GM23338 (cell line): ENCODE results near the gene DOCK7.
"Not testable (repeated sequence)": the region's sequence is repeated elsewhere in the genome, so short reads cannot be mapped to it uniquely, and the experiment has no call there.

Source experiments
- CREB1 ChIP-seq: fragments of 250-450 bp; sonication (Bioruptor Pico); IDR thresholded peaks from 2 replicates; pipeline ENCODE4 v1.5.0; 2020; ENCODE audit warnings: low read depth, mild to moderate bottlenecking, moderate library complexity
- EZH2 ChIP-seq: fragments of 200-600 bp; sonication (generic); IDR thresholded peaks from one replicate; pipeline ENCODE4 v1.8.0; 2017; ENCODE audit warnings: antibody characterized with exemption, mild to moderate bottlenecking, low read depth; ENCODE audit not compliant: unreplicated experiment
- EZH2phosphoT487 ChIP-seq: fragments of 200-600 bp; sonication (generic); IDR thresholded peaks from one replicate; pipeline ENCODE4 v1.8.1; 2018; ENCODE audit warnings: antibody characterized with exemption; ENCODE audit not compliant: unreplicated experiment
- JUNB ChIP-seq: IDR thresholded peaks from one replicate; pipeline ENCODE4 v1.6.1; 2016; ENCODE audit warnings: antibody characterized with exemption; ENCODE audit not compliant: unreplicated experiment
- POLR2AphosphoS5 ChIP-seq: IDR thresholded peaks from 2 replicates; pipeline ENCODE4 v1.6.1; 2016; ENCODE audit warnings: antibody characterized with exemption, low read depth
- STAT1 ChIP-seq: IDR thresholded peaks from one replicate; pipeline ENCODE4 v1.6.1; 2016; ENCODE audit warnings: antibody characterized with exemption; ENCODE audit not compliant: unreplicated experiment
- ZNF331 ChIP-seq: fragments of 250-450 bp; sonication (Bioruptor Pico); IDR thresholded peaks from 2 replicates; pipeline ENCODE4 v1.5.0; 2020; ENCODE audit warnings: low read depth, mild to moderate bottlenecking, moderate library complexity
- TF ChIP-seq, protein P1 (sequence below), 2 experiments: fragments of 200-600 bp in 1 of 2; sonication (generic) in 1 of 2; conservative IDR thresholded peaks; 2 replicates each; pipeline versions ENCODE4 v1.5.1 to v1.6.1; 2016 to 2017; ENCODE audit warnings: antibody characterized with exemption in 2 of 2, low read depth in 2 of 2, mild to moderate bottlenecking in 2 of 2, moderate library complexity in 1 of 2
- TF ChIP-seq, protein P2 (sequence below): IDR thresholded peaks from one replicate; pipeline ENCODE4 v1.6.1; 2018; ENCODE audit warnings: antibody characterized with exemption; ENCODE audit not compliant: unreplicated experiment

DNA sequence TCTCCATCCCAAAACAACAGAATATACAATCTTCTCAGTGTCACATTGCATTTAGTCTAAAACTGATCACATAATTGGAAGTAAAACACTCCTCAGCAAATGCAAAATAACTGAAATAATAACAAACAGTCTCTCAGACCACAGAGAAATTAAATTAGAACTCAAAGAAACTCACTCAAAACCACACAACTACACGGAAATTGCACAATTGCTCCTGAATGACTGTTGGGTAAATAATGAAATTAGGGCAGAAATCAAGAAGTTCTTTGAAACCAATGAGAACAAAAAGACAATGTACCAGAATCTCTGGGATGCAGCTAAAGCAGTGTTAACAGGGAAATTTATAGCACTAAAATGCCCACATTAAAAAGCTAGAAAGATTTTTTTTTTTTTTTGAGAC lies 120.3 kb downstream of the DOCK7 start:
- not testable (repeated sequence) for TF ChIP-seq POLR2AphosphoS5; EZH2; JUNB; EZH2phosphoT487; CREB1 (CRISPR knock-in tag); STAT1; ZNF331 (CRISPR knock-in tag)
- TF ChIP-seq, protein P1, sequence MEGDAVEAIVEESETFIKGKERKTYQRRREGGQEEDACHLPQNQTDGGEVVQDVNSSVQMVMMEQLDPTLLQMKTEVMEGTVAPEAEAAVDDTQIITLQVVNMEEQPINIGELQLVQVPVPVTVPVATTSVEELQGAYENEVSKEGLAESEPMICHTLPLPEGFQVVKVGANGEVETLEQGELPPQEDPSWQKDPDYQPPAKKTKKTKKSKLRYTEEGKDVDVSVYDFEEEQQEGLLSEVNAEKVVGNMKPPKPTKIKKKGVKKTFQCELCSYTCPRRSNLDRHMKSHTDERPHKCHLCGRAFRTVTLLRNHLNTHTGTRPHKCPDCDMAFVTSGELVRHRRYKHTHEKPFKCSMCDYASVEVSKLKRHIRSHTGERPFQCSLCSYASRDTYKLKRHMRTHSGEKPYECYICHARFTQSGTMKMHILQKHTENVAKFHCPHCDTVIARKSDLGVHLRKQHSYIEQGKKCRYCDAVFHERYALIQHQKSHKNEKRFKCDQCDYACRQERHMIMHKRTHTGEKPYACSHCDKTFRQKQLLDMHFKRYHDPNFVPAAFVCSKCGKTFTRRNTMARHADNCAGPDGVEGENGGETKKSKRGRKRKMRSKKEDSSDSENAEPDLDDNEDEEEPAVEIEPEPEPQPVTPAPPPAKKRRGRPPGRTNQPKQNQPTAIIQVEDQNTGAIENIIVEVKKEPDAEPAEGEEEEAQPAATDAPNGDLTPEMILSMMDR (conservative IDR thresholded peaks at IDR 0.05; ENCODE audit: low read depth in 2 of 2): not testable (repeated sequence)
- TF ChIP-seq, protein P2, sequence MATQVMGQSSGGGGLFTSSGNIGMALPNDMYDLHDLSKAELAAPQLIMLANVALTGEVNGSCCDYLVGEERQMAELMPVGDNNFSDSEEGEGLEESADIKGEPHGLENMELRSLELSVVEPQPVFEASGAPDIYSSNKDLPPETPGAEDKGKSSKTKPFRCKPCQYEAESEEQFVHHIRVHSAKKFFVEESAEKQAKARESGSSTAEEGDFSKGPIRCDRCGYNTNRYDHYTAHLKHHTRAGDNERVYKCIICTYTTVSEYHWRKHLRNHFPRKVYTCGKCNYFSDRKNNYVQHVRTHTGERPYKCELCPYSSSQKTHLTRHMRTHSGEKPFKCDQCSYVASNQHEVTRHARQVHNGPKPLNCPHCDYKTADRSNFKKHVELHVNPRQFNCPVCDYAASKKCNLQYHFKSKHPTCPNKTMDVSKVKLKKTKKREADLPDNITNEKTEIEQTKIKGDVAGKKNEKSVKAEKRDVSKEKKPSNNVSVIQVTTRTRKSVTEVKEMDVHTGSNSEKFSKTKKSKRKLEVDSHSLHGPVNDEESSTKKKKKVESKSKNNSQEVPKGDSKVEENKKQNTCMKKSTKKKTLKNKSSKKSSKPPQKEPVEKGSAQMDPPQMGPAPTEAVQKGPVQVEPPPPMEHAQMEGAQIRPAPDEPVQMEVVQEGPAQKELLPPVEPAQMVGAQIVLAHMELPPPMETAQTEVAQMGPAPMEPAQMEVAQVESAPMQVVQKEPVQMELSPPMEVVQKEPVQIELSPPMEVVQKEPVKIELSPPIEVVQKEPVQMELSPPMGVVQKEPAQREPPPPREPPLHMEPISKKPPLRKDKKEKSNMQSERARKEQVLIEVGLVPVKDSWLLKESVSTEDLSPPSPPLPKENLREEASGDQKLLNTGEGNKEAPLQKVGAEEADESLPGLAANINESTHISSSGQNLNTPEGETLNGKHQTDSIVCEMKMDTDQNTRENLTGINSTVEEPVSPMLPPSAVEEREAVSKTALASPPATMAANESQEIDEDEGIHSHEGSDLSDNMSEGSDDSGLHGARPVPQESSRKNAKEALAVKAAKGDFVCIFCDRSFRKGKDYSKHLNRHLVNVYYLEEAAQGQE: not testable (repeated sequence)
